Choroid plexus epithelial cell (primary cell): ENCODE data around the gene EIF4B.

Experiments
- DNase-seq: peaks from one replicate; pipeline ENCODE4 v3.0.0-alpha.2; 2010; ENCODE audit warnings: low read depth
- H3K4me3 ChIP-seq: 2 replicates; pipeline ENCODE4 v1.5.1; 2011; ENCODE audit warnings: low read depth, mild to moderate bottlenecking, control low read depth, low read length, moderate library complexity
- CTCF ChIP-seq: conservative IDR thresholded peaks from 2 replicates; pipeline ENCODE4 v1.5.1; 2011; ENCODE audit warnings: low read depth, mild to moderate bottlenecking, control low read depth, inconsistent platforms, low read length, moderate library complexity

The EIF4B gene

GRCh38 chr12:53063708-53064612, 57.7 kb downstream of the EIF4B start:
- H3K4me3 ChIP-seq, result no peak overlapping the region
- DNase-seq, result peak; percentile 93
- no peak for TF ChIP-seq CTCF

DNA sequence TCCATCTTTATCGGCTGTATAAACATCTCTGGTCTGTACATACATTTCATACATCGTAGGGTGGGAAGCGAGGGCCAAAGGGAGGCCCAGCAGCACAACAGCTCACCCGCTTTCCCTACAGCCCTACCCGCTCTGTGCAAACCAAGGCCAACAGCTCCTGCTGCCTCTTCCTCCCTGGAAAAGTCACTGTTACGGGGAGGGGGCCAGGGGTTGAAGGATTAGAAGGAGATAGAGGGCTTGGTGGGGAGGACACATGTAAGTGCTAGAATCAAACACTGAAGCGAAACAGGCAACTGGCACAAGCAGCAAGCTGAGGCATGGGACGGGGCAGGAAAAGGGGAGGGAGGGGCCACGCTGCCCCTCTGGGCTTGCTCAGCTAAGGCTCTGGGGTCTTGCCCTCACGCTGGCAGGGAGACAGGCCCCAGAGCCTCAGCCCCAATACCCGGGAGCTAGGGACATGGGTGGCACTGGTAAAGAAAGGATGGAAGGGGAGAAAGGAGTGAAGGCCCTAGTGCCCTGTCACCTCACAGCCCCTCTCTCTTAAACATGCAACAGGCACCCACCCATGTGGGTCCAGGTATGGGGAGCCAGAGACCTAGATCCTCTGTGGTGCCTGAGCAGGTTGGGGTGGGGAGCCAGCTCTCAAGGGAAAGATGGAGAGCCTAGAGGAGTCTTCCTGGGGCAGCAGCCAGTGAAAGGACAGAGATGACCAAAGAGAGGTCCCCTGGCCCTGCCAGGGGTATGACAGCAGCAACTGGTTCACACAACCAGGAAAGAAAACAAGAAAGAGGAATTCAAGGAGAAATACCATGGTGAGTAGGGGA, 58.6 kb downstream of the EIF4B start:
- no peak for DNase-seq
- TF ChIP-seq CTCF, result no peak

GRCh38 chr12:53065470-53065869, 59.2 kb downstream of the EIF4B start:
- no peak overlapping the region for H3K4me3 ChIP-seq
- TF ChIP-seq CTCF, result no peak
- no peak for DNase-seq

More for the DNA sequence above, 58.6 kb downstream of the EIF4B start:
- H3K4me3 ChIP-seq, result no peak overlapping the region

GRCh38 chr12:53065975-53066931, 60.0 kb downstream of the EIF4B start:
- peak; percentile 84 for DNase-seq
- TF ChIP-seq CTCF, result peak; percentile 87
- no peak overlapping the region for H3K4me3 ChIP-seq

GRCh38 chr12:53067074-53067992, 61.1 kb downstream of the EIF4B start:
- peak; percentile 44 for DNase-seq
- H3K4me3 ChIP-seq, result no peak overlapping the region

More at GRCh38 chr12:53067074-53067992, 61.1 kb downstream of the EIF4B start:
- no peak for TF ChIP-seq CTCF
